HepG2 (cell line): ENCODE data around the gene SYNGAP1. TPM values are rescaled to one million over a fixed set of nuclear protein-coding genes. Genes with fewer than 3 reads are reported as not detected.
A peak's percentile ranks its signal among the peaks of the same experiment; 100 is the strongest.

ENCODE experiments used
- CBFB ChIP-seq: sonication (generic); formaldehyde crosslinking; IDR thresholded peaks from 2 replicates; pipeline ENCODE4 v1.4.0; 2020; ENCODE audit warnings: missing genetic modification reagents
- CBX2 ChIP-seq, 2 experiments: fragments of 200-600 bp in 1 of 2; sonication (generic); formaldehyde crosslinking in 1 of 2; IDR thresholded peaks; 2 replicates each; pipeline versions ENCODE4 v1.7.0 to v1.8.1; 2018 to 2022; ENCODE audit warnings: low read depth in 2 of 2, low read length in 1 of 2, mild to moderate bottlenecking in 1 of 2, missing genetic modification reagents in 1 of 2
- CHCHD3 ChIP-seq: sonication (generic); formaldehyde crosslinking; IDR thresholded peaks from 2 replicates; pipeline ENCODE4 v1.8.0; 2022; ENCODE audit warnings: mild to moderate bottlenecking, missing genetic modification reagents, moderate library complexity
- CREB1 ChIP-seq, 2 experiments: fragments of 450-650 bp in 1 of 2; IDR thresholded peaks; 2 replicates each; pipeline ENCODE4 v1.6.1; 2016 to 2017; ENCODE audit warnings: control low read depth in 1 of 2, mild to moderate bottlenecking in 1 of 2, missing compliant biosample characterization in 1 of 2, missing genetic modification characterization in 1 of 2
- CREM ChIP-seq, 2 experiments: sonication (generic) in 1 of 2; formaldehyde crosslinking in 1 of 2; IDR thresholded peaks; 2 replicates each; pipeline versions ENCODE4 v1.4.0 to v1.6.1; 2016 to 2020; ENCODE audit warnings: antibody characterized with exemption in 1 of 2, mild to moderate bottlenecking in 1 of 2, missing genetic modification reagents in 1 of 2
- ELF4 ChIP-seq: sonication (generic); formaldehyde crosslinking; IDR thresholded peaks from 2 replicates; pipeline ENCODE4 v1.5.0; 2020; ENCODE audit warnings: missing genetic modification reagents, mild to moderate bottlenecking, moderate library complexity, borderline replicate concordance
- HNF4A ChIP-seq: sonication (generic); formaldehyde crosslinking; IDR thresholded peaks from 2 replicates; pipeline ENCODE4 v1.4.0; 2020; ENCODE audit warnings: missing genetic modification reagents
- MAFK ChIP-seq, 2 experiments: IDR thresholded peaks in 1 of 2; conservative IDR thresholded peaks in 1 of 2; 2 replicates each; pipeline ENCODE4 v1.6.1; 2011; ENCODE audit warnings: improper control_type of control experiment in 2 of 2, low read length in 2 of 2
- MLLT10 ChIP-seq: sonication (generic); formaldehyde crosslinking; IDR thresholded peaks from 2 replicates; pipeline ENCODE4 v1.4.0; 2020; ENCODE audit warnings: missing genetic modification reagents
- NFKB2 ChIP-seq: sonication (generic); formaldehyde crosslinking; IDR thresholded peaks from 2 replicates; pipeline ENCODE4 v1.4.0; 2020; ENCODE audit warnings: missing genetic modification reagents, borderline replicate concordance
- PREB ChIP-seq: sonication (generic); formaldehyde crosslinking; IDR thresholded peaks from 2 replicates; pipeline ENCODE4 v1.4.0; 2020; ENCODE audit warnings: missing genetic modification reagents
- SMC3 ChIP-seq: IDR thresholded peaks from 2 replicates; pipeline ENCODE4 v1.6.1; 2011; ENCODE audit warnings: low read length, improper control_type of control experiment
- SOX6 ChIP-seq, 2 experiments: fragments of 450-650 bp in 1 of 2; sonication (generic) in 1 of 2; formaldehyde crosslinking in 1 of 2; IDR thresholded peaks; 2 replicates each; pipeline versions ENCODE4 v1.4.0 to v1.6.1; 2017 to 2020; ENCODE audit warnings: antibody characterized with exemption in 1 of 2, mild to moderate bottlenecking in 1 of 2, missing genetic modification reagents in 1 of 2
- STAT5B ChIP-seq: sonication (generic); formaldehyde crosslinking; IDR thresholded peaks from 2 replicates; pipeline ENCODE4 v1.4.0; 2020; ENCODE audit warnings: missing genetic modification reagents
- TBX3 ChIP-seq: fragments of 450-650 bp; IDR thresholded peaks from 2 replicates; pipeline ENCODE4 v1.6.1; 2017; ENCODE audit warnings: antibody characterized with exemption, mild to moderate bottlenecking, inconsistent platforms, borderline replicate concordance
- ZMAT3 ChIP-seq: sonication (generic); formaldehyde crosslinking; conservative IDR thresholded peaks from 2 replicates; pipeline ENCODE4 v1.7.0; 2021; ENCODE audit warnings: missing genetic modification reagents
- ZNF263 ChIP-seq: sonication (generic); formaldehyde crosslinking; IDR thresholded peaks from 2 replicates; pipeline ENCODE4 v1.4.0; 2020; ENCODE audit warnings: missing genetic modification reagents
- ZNF382 ChIP-seq: sonication (generic); formaldehyde crosslinking; IDR thresholded peaks from 2 replicates; pipeline ENCODE4 v1.5.0; 2020; ENCODE audit warnings: missing genetic modification reagents, mild to moderate bottlenecking, borderline replicate concordance
- ZNF563 ChIP-seq: sonication (generic); formaldehyde crosslinking; IDR thresholded peaks from 2 replicates; pipeline ENCODE4 v1.8.0; 2022; ENCODE audit warnings: mild to moderate bottlenecking, moderate library complexity, missing genetic modification reagents
- ZNF605 ChIP-seq: sonication (generic); formaldehyde crosslinking; IDR thresholded peaks from 2 replicates; pipeline ENCODE4 v1.8.0; 2022; ENCODE audit warnings: mild to moderate bottlenecking, missing genetic modification reagents
- ZNF619 ChIP-seq: sonication (generic); formaldehyde crosslinking; IDR thresholded peaks from 2 replicates; pipeline ENCODE4 v1.4.0; 2020; ENCODE audit warnings: mild to moderate bottlenecking, missing genetic modification reagents
- ZNF775 ChIP-seq: sonication (generic); formaldehyde crosslinking; IDR thresholded peaks from 2 replicates; pipeline ENCODE4 v1.4.0; 2020; ENCODE audit warnings: missing genetic modification reagents, mild to moderate bottlenecking, moderate library complexity, borderline replicate concordance
- ZSCAN12 ChIP-seq: sonication (generic); formaldehyde crosslinking; IDR thresholded peaks from 2 replicates; pipeline ENCODE4 v1.9.0; 2021; ENCODE audit warnings: mild to moderate bottlenecking, missing genetic modification reagents
- polyA plus RNA-seq, 8 experiments: library from polyadenylated mRNA; depleted of rRNA in 3 of 8; stranded (reverse) in 7 of 8; unstranded in 1 of 8; fragments of >200 nt; fragmentation: Illumina TruSeq in 4 of 8; extraction: Trizol in 4 of 8; gene quantifications; 2 replicates each; pipeline versions ENCODE4 v1.2.1 to v1.2.3, GENCODE V29; 2011 to 2016; ENCODE audit warnings: low read depth in 4 of 8, missing spikeins in 1 of 8, mixed read lengths in 1 of 8; ENCODE audit not compliant: insufficient read depth in 1 of 8
- total RNA-seq, 5 experiments: library from RNA; depleted of rRNA; stranded (reverse); fragments of >200 nt; fragmentation: Illumina TruSeq; extraction: Trizol; gene quantifications; 2 replicates each; pipeline ENCODE4 v1.2.3, GENCODE V29; 2016; ENCODE audit warnings: low read depth in 1 of 5
- TF ChIP-seq, protein P1 (sequence below): sonication (generic); formaldehyde crosslinking; IDR thresholded peaks from 2 replicates; pipeline ENCODE4 v1.5.0; 2020; ENCODE audit warnings: missing genetic modification reagents
- TF ChIP-seq, protein P2 (sequence below): sonication (generic); formaldehyde crosslinking; IDR thresholded peaks from 2 replicates; pipeline ENCODE4 v1.4.0; 2020; ENCODE audit warnings: missing genetic modification reagents

SYNGAP1 gene
- total and polyA plus RNA-seq, 2 of the 13 experiments (the other 11 are each of a cell fraction or from before 2014, with no cell fraction given), result 0.75 to 1.1 TPM

DNA sequence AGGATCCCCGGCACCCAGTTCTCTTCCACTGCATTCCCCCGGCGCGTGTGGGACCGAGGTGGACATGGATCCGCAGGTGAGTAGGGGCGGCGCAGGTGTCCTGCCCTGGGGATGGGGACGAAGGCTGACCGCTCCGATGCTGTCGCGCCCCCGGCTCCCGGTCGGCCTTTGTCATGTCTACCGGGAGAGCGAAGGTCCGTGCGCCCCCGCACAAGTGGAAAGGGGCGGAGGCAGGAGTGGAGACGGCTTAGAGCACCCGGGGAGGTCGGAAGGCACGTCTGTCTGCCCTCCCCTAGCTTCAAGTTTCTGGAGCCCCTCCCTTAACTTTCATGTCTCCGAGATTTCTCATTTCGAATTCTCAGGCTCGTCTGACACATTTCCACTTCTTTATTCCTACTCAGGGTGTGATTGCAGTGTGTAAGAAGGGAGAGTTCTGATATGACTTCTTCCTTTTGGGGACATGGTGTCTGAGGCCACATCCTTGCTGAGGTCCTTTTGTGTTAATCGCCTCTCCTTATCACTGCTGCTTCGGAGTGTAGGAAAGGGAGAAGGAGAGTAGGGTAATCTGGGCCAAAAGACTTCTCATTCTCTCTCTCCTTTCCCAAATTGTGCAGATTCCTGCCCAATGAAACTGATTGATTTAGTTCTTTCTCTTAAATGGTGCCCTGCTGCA is 27.8 kb upstream of the SYNGAP1 start (continued):
- TF ChIP-seq, protein P1, sequence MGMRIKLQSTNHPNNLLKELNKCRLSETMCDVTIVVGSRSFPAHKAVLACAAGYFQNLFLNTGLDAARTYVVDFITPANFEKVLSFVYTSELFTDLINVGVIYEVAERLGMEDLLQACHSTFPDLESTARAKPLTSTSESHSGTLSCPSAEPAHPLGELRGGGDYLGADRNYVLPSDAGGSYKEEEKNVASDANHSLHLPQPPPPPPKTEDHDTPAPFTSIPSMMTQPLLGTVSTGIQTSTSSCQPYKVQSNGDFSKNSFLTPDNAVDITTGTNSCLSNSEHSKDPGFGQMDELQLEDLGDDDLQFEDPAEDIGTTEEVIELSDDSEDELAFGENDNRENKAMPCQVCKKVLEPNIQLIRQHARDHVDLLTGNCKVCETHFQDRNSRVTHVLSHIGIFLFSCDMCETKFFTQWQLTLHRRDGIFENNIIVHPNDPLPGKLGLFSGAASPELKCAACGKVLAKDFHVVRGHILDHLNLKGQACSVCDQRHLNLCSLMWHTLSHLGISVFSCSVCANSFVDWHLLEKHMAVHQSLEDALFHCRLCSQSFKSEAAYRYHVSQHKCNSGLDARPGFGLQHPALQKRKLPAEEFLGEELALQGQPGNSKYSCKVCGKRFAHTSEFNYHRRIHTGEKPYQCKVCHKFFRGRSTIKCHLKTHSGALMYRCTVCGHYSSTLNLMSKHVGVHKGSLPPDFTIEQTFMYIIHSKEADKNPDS, result no peak
- TF ChIP-seq TBX3 (no peak), CHCHD3 (CRISPR knock-in tag) (peak; percentile 96; the same call in 1 of the 2 replicates), ZMAT3 (CRISPR knock-in tag) (no peak), ZNF619 (no peak), SOX6 (IDR thresholded peaks at IDR 0.05) (no peak), SOX6 (CRISPR knock-in tag; IDR thresholded peaks at IDR 0.05) (no peak), CREB1 (IDR thresholded peaks at IDR 0.05) (no peak), CREB1 (CRISPR knock-in tag; IDR thresholded peaks at IDR 0.05) (no peak), CREM (IDR thresholded peaks at IDR 0.05) (no peak), CREM (CRISPR knock-in tag; IDR thresholded peaks at IDR 0.05) (no peak), SMC3 (no peak), STAT5B (no peak), CBFB (CRISPR knock-in tag) (no peak), ZNF605 (no peak; the same call in 1 of the 2 replicates), ZSCAN12 (CRISPR knock-in tag) (0 out of 2 replicates have a peak, but pooled peaks have one; percentile 48), ZNF263 (CRISPR knock-in tag) (no peak), NFKB2 (no peak), MLLT10 (CRISPR knock-in tag) (no peak), MAFK (conservative IDR thresholded peaks at IDR 0.05 in 1 of 2, IDR thresholded peaks at IDR 0.05 in 1 of 2; ENCODE audit: low read length in 2 of 2) (no peak), ZNF563 (no peak), PREB (CRISPR knock-in tag) (0 out of 2 replicates have a peak, but pooled peaks have one; percentile 68), ELF4 (CRISPR knock-in tag) (no peak), HNF4A (no peak; the same call in 1 of the 2 replicates), ZNF382 (no peak), CBX2 (IDR thresholded peaks at IDR 0.05; ENCODE audit: low read depth, low read length) (no peak), CBX2 (CRISPR knock-in tag; IDR thresholded peaks at IDR 0.05; ENCODE audit: low read depth) (no peak; the same call in 1 of the 2 replicates), ZNF775 (CRISPR knock-in tag) (0 out of 2 replicates have a peak, but pooled peaks have one; percentile 76)
- TF ChIP-seq, protein P2, sequence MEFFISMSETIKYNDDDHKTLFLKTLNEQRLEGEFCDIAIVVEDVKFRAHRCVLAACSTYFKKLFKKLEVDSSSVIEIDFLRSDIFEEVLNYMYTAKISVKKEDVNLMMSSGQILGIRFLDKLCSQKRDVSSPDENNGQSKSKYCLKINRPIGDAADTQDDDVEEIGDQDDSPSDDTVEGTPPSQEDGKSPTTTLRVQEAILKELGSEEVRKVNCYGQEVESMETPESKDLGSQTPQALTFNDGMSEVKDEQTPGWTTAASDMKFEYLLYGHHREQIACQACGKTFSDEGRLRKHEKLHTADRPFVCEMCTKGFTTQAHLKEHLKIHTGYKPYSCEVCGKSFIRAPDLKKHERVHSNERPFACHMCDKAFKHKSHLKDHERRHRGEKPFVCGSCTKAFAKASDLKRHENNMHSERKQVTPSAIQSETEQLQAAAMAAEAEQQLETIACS (CRISPR knock-in tag), result no peak; the same call in 1 of the 2 replicates
